ENCODE data around the gene GALK2. TPM values are rescaled to one million over a fixed set of nuclear protein-coding genes. Genes with fewer than 3 reads are reported as not detected.
"Not testable (repeated sequence)": the region's sequence is repeated elsewhere in the genome, so short reads cannot be mapped to it uniquely, and the experiment has no call there.

GALK2 gene
- total and polyA plus RNA-seq, 2 experiments from 2014 or later = 11.5 to 23.0 TPM

DNA sequence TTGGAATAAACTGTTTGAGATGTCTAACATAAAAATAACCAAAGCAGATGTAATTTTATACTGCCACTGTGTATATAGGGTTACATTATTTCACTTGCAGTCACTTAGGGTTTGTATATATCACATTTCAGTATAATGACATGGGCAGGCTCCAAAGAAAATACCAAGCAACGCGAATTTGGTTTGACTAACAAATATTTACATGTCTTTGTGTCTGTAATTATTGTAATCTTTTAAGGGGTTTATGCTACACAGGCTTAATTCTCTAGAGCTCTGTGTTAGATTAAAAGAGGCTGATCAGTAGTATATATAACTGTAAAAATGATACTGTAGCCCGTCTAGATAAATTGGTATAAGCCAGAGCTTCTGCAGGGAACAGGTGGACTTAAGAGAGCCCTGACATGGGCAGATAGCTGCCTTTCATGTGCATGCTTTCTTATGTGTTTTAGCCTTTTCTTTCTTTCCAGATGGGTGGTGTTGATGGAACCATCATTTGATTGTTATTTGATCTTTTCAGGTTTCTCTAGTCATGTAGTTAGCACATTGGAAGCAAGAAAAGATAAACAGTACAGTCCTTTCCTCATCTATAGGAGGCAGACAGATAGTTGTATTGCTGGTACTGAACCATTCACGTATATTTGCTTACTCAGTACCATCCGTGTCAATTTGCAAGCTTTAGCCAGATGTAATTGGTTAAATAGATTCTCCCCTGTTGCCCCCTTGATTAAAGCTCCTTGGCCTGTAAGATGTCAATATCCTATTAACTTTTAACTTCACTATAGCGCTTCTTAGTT lies 86.1 kb downstream of the GALK2 start:
- Mint-ChIP-seq H3K9me3 (peaks cover 11% of the 10 kb centered on the region), H3K27me3 (ENCODE audit: insufficient read depth, low read depth, poor library complexity) (no peaks in the 10 kb centered on the region), H3K4me3 (no peak overlapping the region), H3K27ac (no peak overlapping the region), H3K4me1 (no peaks in the 10 kb centered on the region), H3K36me3 (ENCODE audit: low read depth) (peaks cover 6% of the 10 kb centered on the region; the same call in 1 of the 3 replicates)
- H3K4me3 ChIP-seq = no peak overlapping the region
- H3F3A ChIP-seq (replicated peaks; ENCODE audit: low read depth) = no peaks in the 10 kb centered on the region
- no peaks in the 10 kb centered on the region for H3K27me3 ChIP-seq (ENCODE audit: insufficient read depth)
- H3K79me2 ChIP-seq (replicated peaks; ENCODE audit: insufficient read depth) = no peaks in the 10 kb centered on the region
- no peak overlapping the region for H2AFZ ChIP-seq
- DNase-seq (ENCODE audit: low spot score) (no peak), ATAC-seq (no peak)
- TF ChIP-seq, protein P1, sequence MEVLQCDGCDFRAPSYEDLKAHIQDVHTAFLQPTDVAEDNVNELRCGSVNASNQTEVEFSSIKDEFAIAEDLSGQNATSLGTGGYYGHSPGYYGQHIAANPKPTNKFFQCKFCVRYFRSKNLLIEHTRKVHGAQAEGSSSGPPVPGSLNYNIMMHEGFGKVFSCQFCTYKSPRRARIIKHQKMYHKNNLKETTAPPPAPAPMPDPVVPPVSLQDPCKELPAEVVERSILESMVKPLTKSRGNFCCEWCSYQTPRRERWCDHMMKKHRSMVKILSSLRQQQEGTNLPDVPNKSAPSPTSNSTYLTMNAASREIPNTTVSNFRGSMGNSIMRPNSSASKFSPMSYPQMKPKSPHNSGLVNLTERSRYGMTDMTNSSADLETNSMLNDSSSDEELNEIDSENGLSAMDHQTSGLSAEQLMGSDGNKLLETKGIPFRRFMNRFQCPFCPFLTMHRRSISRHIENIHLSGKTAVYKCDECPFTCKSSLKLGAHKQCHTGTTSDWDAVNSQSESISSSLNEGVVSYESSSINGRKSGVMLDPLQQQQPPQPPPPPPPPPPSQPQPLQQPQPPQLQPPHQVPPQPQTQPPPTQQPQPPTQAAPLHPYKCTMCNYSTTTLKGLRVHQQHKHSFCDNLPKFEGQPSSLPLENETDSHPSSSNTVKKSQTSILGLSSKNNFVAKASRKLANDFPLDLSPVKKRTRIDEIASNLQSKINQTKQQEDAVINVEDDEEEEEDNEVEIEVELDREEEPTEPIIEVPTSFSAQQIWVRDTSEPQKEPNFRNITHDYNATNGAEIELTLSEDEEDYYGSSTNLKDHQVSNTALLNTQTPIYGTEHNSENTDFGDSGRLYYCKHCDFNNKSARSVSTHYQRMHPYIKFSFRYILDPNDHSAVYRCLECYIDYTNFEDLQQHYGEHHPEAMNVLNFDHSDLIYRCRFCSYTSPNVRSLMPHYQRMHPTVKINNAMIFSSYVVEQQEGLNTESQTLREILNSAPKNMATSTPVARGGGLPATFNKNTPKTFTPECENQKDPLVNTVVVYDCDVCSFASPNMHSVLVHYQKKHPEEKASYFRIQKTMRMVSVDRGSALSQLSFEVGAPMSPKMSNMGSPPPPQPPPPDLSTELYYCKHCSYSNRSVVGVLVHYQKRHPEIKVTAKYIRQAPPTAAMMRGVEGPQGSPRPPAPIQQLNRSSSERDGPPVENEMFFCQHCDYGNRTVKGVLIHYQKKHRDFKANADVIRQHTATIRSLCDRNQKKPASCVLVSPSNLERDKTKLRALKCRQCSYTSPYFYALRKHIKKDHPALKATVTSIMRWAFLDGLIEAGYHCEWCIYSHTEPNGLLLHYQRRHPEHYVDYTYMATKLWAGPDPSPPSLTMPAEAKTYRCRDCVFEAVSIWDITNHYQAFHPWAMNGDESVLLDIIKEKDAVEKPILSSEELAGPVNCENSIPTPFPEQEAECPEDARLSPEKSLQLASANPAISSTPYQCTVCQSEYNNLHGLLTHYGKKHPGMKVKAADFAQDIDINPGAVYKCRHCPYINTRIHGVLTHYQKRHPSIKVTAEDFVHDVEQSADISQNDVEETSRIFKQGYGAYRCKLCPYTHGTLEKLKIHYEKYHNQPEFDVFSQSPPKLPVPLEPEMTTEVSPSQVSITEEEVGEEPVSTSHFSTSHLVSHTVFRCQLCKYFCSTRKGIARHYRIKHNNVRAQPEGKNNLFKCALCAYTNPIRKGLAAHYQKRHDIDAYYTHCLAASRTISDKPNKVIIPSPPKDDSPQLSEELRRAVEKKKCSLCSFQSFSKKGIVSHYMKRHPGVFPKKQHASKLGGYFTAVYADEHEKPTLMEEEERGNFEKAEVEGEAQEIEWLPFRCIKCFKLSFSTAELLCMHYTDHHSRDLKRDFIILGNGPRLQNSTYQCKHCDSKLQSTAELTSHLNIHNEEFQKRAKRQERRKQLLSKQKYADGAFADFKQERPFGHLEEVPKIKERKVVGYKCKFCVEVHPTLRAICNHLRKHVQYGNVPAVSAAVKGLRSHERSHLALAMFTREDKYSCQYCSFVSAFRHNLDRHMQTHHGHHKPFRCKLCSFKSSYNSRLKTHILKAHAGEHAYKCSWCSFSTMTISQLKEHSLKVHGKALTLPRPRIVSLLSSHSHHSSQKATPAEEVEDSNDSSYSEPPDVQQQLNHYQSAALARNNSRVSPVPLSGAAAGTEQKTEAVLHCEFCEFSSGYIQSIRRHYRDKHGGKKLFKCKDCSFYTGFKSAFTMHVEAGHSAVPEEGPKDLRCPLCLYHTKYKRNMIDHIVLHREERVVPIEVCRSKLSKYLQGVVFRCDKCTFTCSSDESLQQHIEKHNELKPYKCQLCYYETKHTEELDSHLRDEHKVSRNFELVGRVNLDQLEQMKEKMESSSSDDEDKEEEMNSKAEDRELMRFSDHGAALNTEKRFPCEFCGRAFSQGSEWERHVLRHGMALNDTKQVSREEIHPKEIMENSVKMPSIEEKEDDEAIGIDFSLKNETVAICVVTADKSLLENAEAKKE (CRISPR knock-in tag; IDR thresholded peaks at IDR 0.05) = no peak
- no peak overlapping the region for H3K27ac ChIP-seq (ENCODE audit: low read depth)
- no peaks in the 10 kb centered on the region for H3K36me3 ChIP-seq (ENCODE audit: insufficient read depth)
- no peaks in the 10 kb centered on the region for H4K20me1 ChIP-seq (replicated peaks; ENCODE audit: insufficient read depth)
- H3K4me1 ChIP-seq (ENCODE audit: insufficient read depth) = no peaks in the 10 kb centered on the region
- no peak overlapping the region for H3K4me2 ChIP-seq
- no peaks in the 10 kb centered on the region for H3K9me2 ChIP-seq (ENCODE audit: insufficient read depth)

DNA sequence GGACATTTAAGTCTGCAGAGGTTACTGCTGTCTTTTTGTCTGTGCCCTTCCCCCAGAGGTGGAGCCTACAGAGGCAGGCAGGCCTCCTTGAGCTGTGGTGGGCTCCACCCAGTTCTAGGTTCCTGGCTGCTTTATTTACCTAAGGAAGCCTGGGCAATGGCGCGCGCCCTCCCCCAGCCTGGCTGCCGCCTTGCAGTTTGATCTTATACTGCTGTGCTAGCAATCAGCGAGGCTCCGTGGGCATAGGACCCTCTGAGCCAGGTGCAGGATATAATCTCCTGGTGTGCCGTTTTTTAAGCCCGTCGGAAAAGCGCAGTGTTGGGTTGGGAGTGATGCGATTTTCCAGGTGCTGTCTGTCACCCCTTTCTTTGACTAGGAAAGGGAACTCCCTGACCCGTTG lies 95.1 kb downstream of the GALK2 start:
- not testable (repeated sequence) for H3K27ac Mint-ChIP-seq, H3K4me3 Mint-ChIP-seq, H3K4me1 Mint-ChIP-seq

More for the DNA sequence above, 95.1 kb downstream of the GALK2 start:
- not testable (repeated sequence) for H3K27me3 ChIP-seq (ENCODE audit: insufficient read depth); H3K4me1 ChIP-seq (ENCODE audit: insufficient read depth); H3K27ac ChIP-seq (ENCODE audit: low read depth); H2AFZ ChIP-seq; H3K27me3 Mint-ChIP-seq (ENCODE audit: insufficient read depth, low read depth, poor library complexity); H3K4me2 ChIP-seq; ATAC-seq; H4K20me1 ChIP-seq (replicated peaks; ENCODE audit: insufficient read depth); H3K4me3 ChIP-seq; H3K79me2 ChIP-seq (replicated peaks; ENCODE audit: insufficient read depth); H3K9me2 ChIP-seq (ENCODE audit: insufficient read depth); DNase-seq (ENCODE audit: low spot score); H3F3A ChIP-seq (replicated peaks; ENCODE audit: low read depth)
- Mint-ChIP-seq H3K36me3 (ENCODE audit: low read depth) (peaks cover 21% of the 10 kb centered on the region), H3K9me3 (peaks cover 26% of the 10 kb centered on the region)
- peaks cover 12% of the 10 kb centered on the region; the same call in 1 of the 2 replicates for H3K36me3 ChIP-seq (ENCODE audit: insufficient read depth)
